Measurements from ENCODE around the gene FGGY. TPM values are rescaled to one million over a fixed set of nuclear protein-coding genes. Genes with fewer than 3 reads are reported as not detected.

The FGGY gene
- total RNA-seq, 1 donor from 2014 or later, result 32.5 TPM

DNA sequence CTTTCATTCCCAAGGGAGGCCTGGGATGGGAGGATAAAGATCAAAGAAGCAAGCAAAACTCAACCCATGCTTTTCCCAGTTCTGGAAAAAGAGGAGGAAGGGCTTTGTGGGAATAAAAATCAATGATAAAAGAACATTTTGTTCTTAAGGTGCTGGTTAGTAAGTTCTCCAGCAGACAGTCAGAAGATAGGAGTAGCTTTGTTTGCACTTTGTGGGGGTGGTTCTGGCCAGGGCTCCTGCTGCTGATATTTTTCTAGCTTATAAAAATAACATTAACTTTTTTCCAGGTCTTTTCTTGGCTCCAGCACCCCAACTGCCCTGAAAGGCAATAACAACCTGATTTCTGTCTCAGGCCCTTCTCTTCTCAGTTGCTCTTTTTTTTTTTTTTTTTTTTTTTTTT, 220.0 kb downstream of the FGGY start:
- Histone ChIP-seq H3K36me3 (no peaks in the 10 kb centered on the region), H3K27me3 (no peaks in the 10 kb centered on the region), H3K9ac (no peak overlapping the region), H4K20me1 (ENCODE audit: low read depth) (no peaks in the 10 kb centered on the region), H3K27ac (no peak overlapping the region), H2AFZ (replicated peaks) (no peak overlapping the region), H3K9me3 (ENCODE audit: low read depth) (no peaks in the 10 kb centered on the region), H3K79me2 (ENCODE audit: low read depth) (no peaks in the 10 kb centered on the region), H3K4me1 (no peaks in the 10 kb centered on the region), H3F3A (ENCODE audit: low read depth) (no peaks in the 10 kb centered on the region), H3K4me3 (no peak overlapping the region), H3K4me2 (no peak overlapping the region)
- Mint-ChIP-seq H3K27me3 (ENCODE audit: insufficient read depth, low read depth) (peaks cover 2% of the 10 kb centered on the region), H3K4me1 (peaks cover 5% of the 10 kb centered on the region), H3K4me3 (no peak overlapping the region), H3K9me3 (no peaks in the 10 kb centered on the region), H3K27ac (no peak overlapping the region), H3K36me3 (peaks cover 3% of the 10 kb centered on the region)
- DNase-seq (ENCODE audit: low spot score), result no peak
- TF ChIP-seq EZH2 (IDR thresholded peaks at IDR 0.05) (no peak), CTCF (IDR thresholded peaks at IDR 0.05) (no peak), EZH2phosphoT487 (IDR thresholded peaks at IDR 0.05) (no peak)

- Mint-ChIP-seq H3K27ac (no peak overlapping the region), H3K4me1 (peaks cover 5% of the 10 kb centered on the region), H3K4me3 (no peak overlapping the region), H3K9me3 (no peaks in the 10 kb centered on the region), H3K36me3 (peaks cover 1% of the 10 kb centered on the region), H3K27me3 (ENCODE audit: insufficient read depth, low read depth) (peaks cover 2% of the 10 kb centered on the region)
- no peaks in the 10 kb centered on the region for H3F3A ChIP-seq (ENCODE audit: low read depth)
- no peak overlapping the region for H3K4me3 ChIP-seq
- no peak overlapping the region for H2AFZ ChIP-seq (replicated peaks)
- no peak for DNase-seq (ENCODE audit: low spot score)
- H3K4me1 ChIP-seq, result no peaks in the 10 kb centered on the region
- H3K27me3 ChIP-seq, result no peaks in the 10 kb centered on the region
- no peaks in the 10 kb centered on the region for H3K36me3 ChIP-seq
- H3K79me2 ChIP-seq (ENCODE audit: low read depth), result no peaks in the 10 kb centered on the region
- no peaks in the 10 kb centered on the region for H4K20me1 ChIP-seq (ENCODE audit: low read depth)
- H3K4me2 ChIP-seq, result no peak overlapping the region
- H3K9me3 ChIP-seq (ENCODE audit: low read depth), result no peaks in the 10 kb centered on the region
- no peak overlapping the region for H3K27ac ChIP-seq
- H3K9ac ChIP-seq, result no peak overlapping the region
- no peak for TF ChIP-seq EZH2phosphoT487 (IDR thresholded peaks at IDR 0.05)
- no peak for TF ChIP-seq EZH2 (IDR thresholded peaks at IDR 0.05)
- TF ChIP-seq CTCF (IDR thresholded peaks at IDR 0.05), result no peak
Observed at GRCh38 chr1:59520194-59520593, 223.3 kb downstream of the FGGY start.

- Histone ChIP-seq H3K27me3 (no peaks in the 10 kb centered on the region), H3K27ac (no peak overlapping the region), H3K9me3 (ENCODE audit: low read depth) (no peaks in the 10 kb centered on the region), H3K79me2 (ENCODE audit: low read depth) (no peaks in the 10 kb centered on the region), H4K20me1 (ENCODE audit: low read depth) (no peaks in the 10 kb centered on the region), H3K36me3 (no peaks in the 10 kb centered on the region), H3F3A (ENCODE audit: low read depth) (no peaks in the 10 kb centered on the region), H3K4me3 (no peak overlapping the region), H3K9ac (no peak overlapping the region), H3K4me1 (no peaks in the 10 kb centered on the region), H3K4me2 (no peak overlapping the region), H2AFZ (replicated peaks) (no peak overlapping the region)
- no peak for TF ChIP-seq CTCF (IDR thresholded peaks at IDR 0.05)
- no peak for TF ChIP-seq EZH2 (IDR thresholded peaks at IDR 0.05)
- TF ChIP-seq EZH2phosphoT487 (IDR thresholded peaks at IDR 0.05), result no peak
- no peaks in the 10 kb centered on the region for H3K27me3 Mint-ChIP-seq (ENCODE audit: insufficient read depth, low read depth)
- peaks cover 5% of the 10 kb centered on the region for H3K4me1 Mint-ChIP-seq
- H3K27ac Mint-ChIP-seq, result no peak overlapping the region
- no peaks in the 10 kb centered on the region for H3K9me3 Mint-ChIP-seq
- no peaks in the 10 kb centered on the region for H3K36me3 Mint-ChIP-seq
- DNase-seq (ENCODE audit: low spot score), result no peak
- H3K4me3 Mint-ChIP-seq, result no peak overlapping the region
Observed at GRCh38 chr1:59520827-59521418, 224.0 kb downstream of the FGGY start.

All from neural progenitor cell (in vitro differentiated cells).